Measurements from ENCODE around the gene BAHCC1. TPM values are rescaled to one million over a fixed set of nuclear protein-coding genes. Genes with fewer than 3 reads are reported as not detected.
A peak's percentile ranks its signal among the peaks of the same experiment; 100 is the strongest.

Gene BAHCC1
- total RNA-seq, 6 donors from 2014 or later, result 8.2 to 81.7 (median 21.0) TPM

DNA sequence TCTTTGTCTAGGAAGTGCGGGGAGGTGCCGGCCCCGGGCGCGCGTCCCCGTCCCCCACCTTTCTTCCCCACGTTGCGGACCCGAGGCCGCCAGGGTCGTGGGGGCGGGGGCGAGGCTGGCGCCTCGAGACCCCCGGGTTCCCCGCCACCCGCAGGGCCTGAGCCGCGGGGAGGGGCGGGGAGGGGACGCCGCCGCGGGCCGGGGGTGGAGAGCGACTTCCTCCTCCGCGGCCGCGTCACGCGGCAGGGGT is 119.2 kb downstream of the BAHCC1 start:
- H3K36me3 ChIP-seq, result peaks cover 8 to 28% (median 19%) of the 10 kb centered on the region in 4 donors
- TF ChIP-seq CTCF (IDR thresholded peaks at IDR 0.05) (no peak), EP300 (IDR thresholded peaks at IDR 0.05) (no peak), POLR2A (IDR thresholded peaks at IDR 0.05) (no peak), POLR2AphosphoS5 (IDR thresholded peaks at IDR 0.05) (no peak)
- H3K9me3 ChIP-seq, result no peaks in the 10 kb centered on the region
- peak overlapping the region; percentile 69 to 92 (median 83) for H3K4me3 ChIP-seq
- WGBS, 2 donors, result 0% methylated on average over 24 of the region's 34 CpGs; no CpG with 5 or more reads in 1 of the 2 donors
- H3K27me3 ChIP-seq, result no peaks in the 10 kb centered on the region
- DNase-seq (no peak), ATAC-seq (ENCODE audit: low FRiP score in 2 of 2) (no peak)
- H3K4me1 ChIP-seq, result peaks cover 42 to 79% (median 61%) of the 10 kb centered on the region in 4 donors
- H3K27ac ChIP-seq, result peak overlapping the region; percentile 98 to 100 (median 99)

DNA sequence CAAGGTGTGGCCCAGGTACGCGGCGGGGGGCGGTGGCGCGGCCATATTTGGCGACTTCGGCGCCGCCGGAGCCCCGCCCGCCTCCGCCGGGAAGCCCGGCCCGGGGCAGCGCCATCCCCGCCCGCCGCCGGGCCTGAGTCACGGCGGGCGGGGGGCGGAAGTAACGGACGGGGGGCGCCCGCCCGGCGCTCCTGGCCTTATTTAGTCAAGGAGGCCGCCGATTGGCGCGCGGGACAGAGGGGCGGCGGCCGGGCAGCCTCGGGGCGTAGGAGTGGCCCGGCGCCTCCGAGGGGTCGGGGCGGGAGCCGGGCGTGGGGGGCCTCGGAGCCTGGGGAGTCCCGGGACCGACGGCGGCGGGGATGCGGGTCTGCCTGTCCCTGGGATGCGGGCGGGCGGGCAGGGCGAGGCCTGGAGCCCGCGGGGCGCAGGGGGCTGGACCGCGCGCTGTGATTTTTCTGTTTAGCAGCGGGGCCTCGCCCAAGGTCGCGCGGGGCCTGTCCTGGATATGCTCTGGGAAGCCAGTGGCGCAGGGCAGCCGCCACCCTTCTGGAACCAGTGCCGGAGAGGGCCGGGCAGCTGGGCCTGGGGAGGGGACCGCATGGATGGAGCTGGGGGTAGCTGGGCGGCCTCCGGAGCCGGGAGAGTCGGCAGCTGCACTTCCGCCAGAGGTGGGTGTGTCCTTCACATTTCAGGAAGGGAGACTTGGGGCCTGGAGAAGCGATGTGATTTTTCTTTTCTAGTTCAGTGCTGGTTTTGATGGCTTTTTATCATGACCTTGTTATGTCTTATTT is 119.7 kb downstream of the BAHCC1 start:
- DNase-seq (peak; percentile 90 to 97), ATAC-seq (ENCODE audit: low FRiP score in 2 of 2) (peak; percentile 5 to 67)
- TF ChIP-seq POLR2AphosphoS5 (IDR thresholded peaks at IDR 0.05) (peak in 1 of 2 donors; percentile 6), CTCF (IDR thresholded peaks at IDR 0.05) (no peak), EP300 (IDR thresholded peaks at IDR 0.05) (no peak), POLR2A (IDR thresholded peaks at IDR 0.05) (peak in 3 of 4 donors; percentile 18 to 83 (median 52))
- Histone ChIP-seq H3K27me3 (no peaks in the 10 kb centered on the region), H3K4me3 (peak overlapping the region; percentile 69 to 92 (median 86)), H3K9me3 (no peaks in the 10 kb centered on the region), H3K27ac (peak overlapping the region; percentile 98 to 100 (median 99)), H3K36me3 (peaks cover 8 to 23% (median 18%) of the 10 kb centered on the region in 4 donors), H3K4me1 (peaks cover 44 to 79% (median 63%) of the 10 kb centered on the region in 4 donors)
- 1% methylated on average over 29 to 44 of the region's 82 CpGs for WGBS, 2 donors

DNA sequence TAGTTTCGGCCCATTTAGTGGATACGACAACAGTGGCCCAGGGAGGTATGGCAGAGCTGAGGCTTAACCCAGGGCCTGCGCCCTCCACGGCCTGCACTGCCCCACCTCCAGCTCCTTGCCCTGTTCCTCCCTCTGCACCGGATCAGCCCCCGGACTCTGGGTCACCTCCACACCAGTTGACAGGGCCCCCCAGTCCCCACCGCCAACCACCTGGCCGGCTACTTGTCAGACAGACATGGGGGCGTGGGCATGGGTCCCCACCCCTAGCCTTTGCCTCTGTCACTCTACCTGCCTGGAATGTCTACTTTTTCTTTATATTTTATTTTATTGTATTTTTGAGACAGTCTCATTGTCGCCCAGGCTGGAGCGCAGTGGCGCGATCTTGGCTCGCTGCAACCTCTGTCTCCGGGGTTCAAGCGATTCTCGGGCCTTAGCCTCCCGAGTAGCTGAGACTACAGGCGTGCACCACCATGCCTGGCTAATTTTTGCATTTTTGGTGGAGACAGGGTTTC is 120.3 kb downstream of the BAHCC1 start:
- H3K36me3 ChIP-seq, result peaks cover 4 to 16% (median 11%) of the 10 kb centered on the region in 4 donors
- H3K27me3 ChIP-seq, result no peaks in the 10 kb centered on the region
- H3K9me3 ChIP-seq, result no peaks in the 10 kb centered on the region
- H3K4me1 ChIP-seq, result peaks cover 39 to 76% (median 63%) of the 10 kb centered on the region in 4 donors
- WGBS, 2 donors, result 60 to 64% methylated on average over 19 of the region's 19 CpGs
- TF ChIP-seq CTCF (IDR thresholded peaks at IDR 0.05), result no peak
- no peak for TF ChIP-seq EP300 (IDR thresholded peaks at IDR 0.05)
- TF ChIP-seq POLR2AphosphoS5 (IDR thresholded peaks at IDR 0.05), result no peak
- no peak for TF ChIP-seq POLR2A (IDR thresholded peaks at IDR 0.05)
- H3K4me3 ChIP-seq, result peak overlapping the region; percentile 69 to 92 (median 86)
- DNase-seq (peak in 1 of 2 donors; percentile 80), ATAC-seq (ENCODE audit: low FRiP score in 2 of 2) (no peak)
- H3K27ac ChIP-seq, result peak overlapping the region; percentile 98 to 100 (median 99)

Small RNA genes within 50 kb of the gene (small RNA-seq; reads per million reads assigned to genes)
- 0 reads per million in 4 donors for gene MIR3186
- gene MIR4740, result 0.13 to 0.37 (median 0.25) reads per million in 4 donors

Other genes starting within 250 kb of the BAHCC1 start
- not detected for gene PVALEF, start 229.9 kb upstream of the BAHCC1 start, total RNA-seq
- 100 to 1,000 TPM in 3 of 6 donors, 10 to 100 TPM in 3; 39.2 to 144 (median 92.2) TPM for gene AATK, start 229.2 kb upstream of the BAHCC1 start, total RNA-seq
- gene CEP131, start 172.5 kb upstream of the BAHCC1 start, total RNA-seq, result 10 to 100 TPM in 4 of 6 donors, 1 to 10 TPM in 2; 5.3 to 55.5 (median 12.6) TPM
- gene TEPSIN, start 156.4 kb upstream of the BAHCC1 start, total RNA-seq, result 100 to 1,000 TPM in 2 of 6 donors, 10 to 100 TPM in 4; 33.1 to 141 (median 49.7) TPM
- 10 to 100 TPM; 19.6 to 38.1 (median 33.6) TPM for gene NDUFAF8, start 156.1 kb upstream of the BAHCC1 start, total RNA-seq
- 100 to 1,000 TPM in 4 of 6 donors, 10 to 100 TPM in 2; 90.6 to 208 (median 110) TPM for gene SLC38A10, start 100.2 kb upstream of the BAHCC1 start, total RNA-seq
- 1,000 to 10,000 TPM in 5 of 6 donors, 100 to 1,000 TPM in 1; 902 to 3,864 (median 2,097) TPM for gene ACTG1, start 117.3 kb downstream of the BAHCC1 start, total RNA-seq
- gene FSCN2, start 132.9 kb downstream of the BAHCC1 start, total RNA-seq, result 10 to 100 TPM in 1 of 6 donors, 1 to 10 TPM in 5; 2.7 to 37.7 (median 3.9) TPM
- gene FAAP100, start 156.9 kb downstream of the BAHCC1 start, total RNA-seq, result 10 to 100 TPM; 22.0 to 70.2 (median 32.5) TPM
- gene NPLOC4, start 241.7 kb downstream of the BAHCC1 start, total RNA-seq, result 100 to 1,000 TPM in 2 of 6 donors, 10 to 100 TPM in 4; 59.9 to 373 (median 87.4) TPM
- 1 to 10 TPM in 3 of 6 donors, under 1 TPM in 3; 0.61 to 2.8 (median 1.0) TPM for gene TSPAN10, start 241.7 kb downstream of the BAHCC1 start, total RNA-seq